Activated naive CD4-positive, alpha-beta T cell treated with anti-CD3 and anti-CD28 coated beads, Interleukin-2, amount 50 U/mL, for 24 hours (primary cell): ENCODE measurements around the gene CXCL1.

Source experiments
- H3K27ac Mint-ChIP-seq: one replicate; pipeline ENCODE4 v1.8.0; 2021; ENCODE audit warnings: mild to moderate bottlenecking, mixed read lengths
- H3K27me3 Mint-ChIP-seq: one replicate; pipeline ENCODE4 v1.8.0; 2021; ENCODE audit warnings: mixed read lengths
- H3K36me3 Mint-ChIP-seq: one replicate; pipeline ENCODE4 v1.8.0; 2021; ENCODE audit warnings: mixed read lengths
- H3K4me1 Mint-ChIP-seq: one replicate; pipeline ENCODE4 v1.8.0; 2021; ENCODE audit warnings: mixed read lengths
- H3K4me3 Mint-ChIP-seq: one replicate; pipeline ENCODE4 v1.8.0; 2021; ENCODE audit warnings: mild to moderate bottlenecking, mixed read lengths
- H3K9me3 Mint-ChIP-seq: one replicate; pipeline ENCODE4 v1.8.0; 2021; ENCODE audit warnings: mixed read lengths

CXCL1 gene

DNA sequence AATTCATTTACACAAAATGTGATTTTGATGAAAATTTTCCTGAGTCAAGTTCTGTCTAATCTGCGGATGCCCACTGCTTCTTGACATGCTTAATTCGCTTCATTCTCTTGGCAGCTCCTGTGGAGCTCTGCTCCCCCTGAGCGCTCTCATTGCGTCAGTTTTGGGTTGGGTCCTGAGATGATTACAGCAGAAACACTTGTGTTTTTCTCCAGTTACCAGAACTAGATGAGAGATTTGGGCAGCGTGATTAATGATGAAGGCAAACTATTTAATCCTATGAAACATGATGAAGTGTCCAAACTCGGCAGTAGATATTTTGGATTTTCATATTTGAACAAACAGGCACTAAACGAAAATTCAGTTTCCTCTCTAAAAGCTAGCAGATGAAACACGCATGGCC lies 4.2 kb upstream of the CXCL1 start:
- no peaks in the 10 kb centered on the region for H3K9me3 Mint-ChIP-seq
- no peak overlapping the region for H3K4me3 Mint-ChIP-seq

GRCh38 chr4:73865431-73866096 lies 3.6 kb upstream of the CXCL1 start:
- H3K27ac Mint-ChIP-seq, result no peak overlapping the region
- no peaks in the 10 kb centered on the region for H3K36me3 Mint-ChIP-seq
- peaks cover 14% of the 10 kb centered on the region for H3K27me3 Mint-ChIP-seq
- H3K4me1 Mint-ChIP-seq, result no peaks in the 10 kb centered on the region
- H3K9me3 Mint-ChIP-seq, result no peaks in the 10 kb centered on the region
- no peak overlapping the region for H3K4me3 Mint-ChIP-seq

More for the DNA sequence above, 4.2 kb upstream of the CXCL1 start:
- Mint-ChIP-seq H3K27ac (no peak overlapping the region), H3K27me3 (peaks cover 14% of the 10 kb centered on the region), H3K4me1 (no peaks in the 10 kb centered on the region), H3K36me3 (no peaks in the 10 kb centered on the region)

DNA sequence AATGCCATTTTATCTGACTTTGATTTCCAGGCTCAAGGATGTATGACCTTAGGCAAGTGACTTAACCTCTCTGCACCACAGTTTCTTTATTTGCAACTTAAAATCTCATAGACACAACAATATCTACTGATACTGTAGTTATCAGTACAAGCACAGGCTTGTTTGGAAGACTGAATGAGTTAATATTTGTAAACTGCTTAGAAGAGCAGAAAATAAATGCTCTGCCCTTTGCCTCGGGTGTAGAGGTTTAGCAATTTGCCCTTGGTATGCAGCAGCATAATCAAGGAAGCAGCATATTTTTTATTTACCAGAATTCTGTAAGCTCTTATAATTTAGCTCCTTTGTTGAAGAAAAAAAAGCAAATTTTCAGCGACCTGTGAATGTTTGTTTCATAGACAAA lies 2.9 kb upstream of the CXCL1 start:
- H3K4me1 Mint-ChIP-seq, result no peaks in the 10 kb centered on the region
- H3K27ac Mint-ChIP-seq, result no peak overlapping the region
- no peaks in the 10 kb centered on the region for H3K9me3 Mint-ChIP-seq
- peaks cover 16% of the 10 kb centered on the region for H3K27me3 Mint-ChIP-seq
- H3K36me3 Mint-ChIP-seq, result no peaks in the 10 kb centered on the region
- H3K4me3 Mint-ChIP-seq, result no peak overlapping the region

DNA sequence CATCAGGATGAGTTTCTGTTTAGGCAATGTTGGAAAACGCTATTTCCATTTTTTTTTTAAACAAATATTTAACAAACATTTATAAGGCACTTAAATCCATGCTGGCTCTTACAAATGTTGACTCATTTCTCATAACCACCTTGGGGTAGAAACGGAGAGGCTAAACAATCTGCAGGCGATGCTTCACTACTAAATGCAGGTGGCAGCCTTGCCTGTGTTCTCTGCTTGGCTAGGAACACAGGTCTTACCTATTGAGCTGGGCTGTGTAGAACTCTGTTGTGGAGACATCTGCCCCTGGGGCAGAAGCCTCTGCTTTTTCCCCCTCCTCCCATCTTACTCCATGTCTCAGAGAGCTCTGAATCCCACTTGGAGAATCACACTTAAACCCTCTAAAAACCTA lies 1.4 kb upstream of the CXCL1 start:
- Mint-ChIP-seq H3K27me3 (peaks cover 13% of the 10 kb centered on the region), H3K4me3 (no peak overlapping the region), H3K36me3 (no peaks in the 10 kb centered on the region), H3K4me1 (no peaks in the 10 kb centered on the region), H3K9me3 (no peaks in the 10 kb centered on the region), H3K27ac (no peak overlapping the region)

DNA sequence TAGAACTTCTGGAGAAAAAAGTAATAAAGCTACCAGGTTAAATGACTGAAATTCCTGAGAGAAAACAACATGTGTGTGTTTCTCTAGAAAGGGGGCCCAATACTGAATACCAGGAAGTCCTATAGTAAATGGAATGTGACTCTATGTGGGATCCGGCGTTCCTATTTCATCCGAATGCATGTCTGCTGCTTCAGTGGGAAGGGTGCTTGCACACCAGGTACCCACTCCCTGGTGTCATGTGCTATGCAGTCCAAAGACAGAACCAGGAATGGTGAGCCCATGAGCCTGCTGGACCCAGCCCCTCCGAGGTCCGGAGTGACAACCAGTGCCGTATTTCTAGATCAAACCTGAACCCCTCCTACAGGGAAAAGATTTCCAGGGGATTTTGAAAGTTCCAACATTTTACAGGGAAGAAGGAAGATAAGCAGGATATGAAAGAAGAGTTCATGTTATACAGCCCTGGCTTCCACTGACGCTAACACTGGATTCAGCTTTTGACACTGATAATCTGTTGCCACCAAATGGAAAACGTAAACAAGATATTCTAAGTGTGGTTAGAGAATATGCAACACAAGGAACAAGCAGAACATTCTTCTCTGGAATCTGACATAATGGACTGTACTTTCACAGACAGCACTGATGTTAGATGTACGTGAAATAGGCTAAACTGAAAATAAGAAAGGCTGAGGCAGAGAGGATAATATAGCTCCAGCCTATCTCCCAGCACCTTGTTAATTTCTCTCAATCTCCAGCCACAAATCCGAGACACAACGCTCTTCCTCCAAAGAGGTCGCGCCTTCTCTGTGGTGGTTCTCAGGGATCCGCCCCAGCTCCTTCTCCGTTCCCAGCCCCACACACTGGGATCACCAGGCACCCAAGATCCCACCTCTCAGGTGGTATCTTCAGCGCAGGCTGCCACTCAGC lies 725 bp upstream of the CXCL1 start:
- no peaks in the 10 kb centered on the region for H3K4me1 Mint-ChIP-seq
- no peaks in the 10 kb centered on the region for H3K9me3 Mint-ChIP-seq
- no peak overlapping the region for H3K27ac Mint-ChIP-seq
- H3K4me3 Mint-ChIP-seq, result no peak overlapping the region
- H3K27me3 Mint-ChIP-seq, result peaks cover 12% of the 10 kb centered on the region
- no peaks in the 10 kb centered on the region for H3K36me3 Mint-ChIP-seq

DNA sequence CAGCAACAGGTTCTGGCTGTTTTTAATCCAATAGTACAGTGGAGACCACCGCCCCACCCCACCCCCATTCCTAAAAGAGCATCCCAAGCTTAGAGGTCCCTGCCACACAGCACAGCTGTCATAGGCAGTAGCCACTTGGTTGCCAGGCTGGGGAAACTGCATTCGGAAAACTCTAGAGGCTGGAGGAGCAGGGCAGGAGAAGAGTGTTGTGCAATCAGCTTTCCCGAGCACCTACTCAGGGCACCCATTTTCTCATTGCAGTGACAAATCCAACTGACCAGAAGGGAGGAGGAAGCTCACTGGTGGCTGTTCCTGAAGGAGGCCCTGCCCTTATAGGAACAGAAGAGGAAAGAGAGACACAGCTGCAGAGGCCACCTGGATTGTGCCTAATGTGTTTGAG lies 1.1 kb downstream of the CXCL1 start:
- Mint-ChIP-seq H3K9me3 (no peaks in the 10 kb centered on the region), H3K27me3 (peaks cover 12% of the 10 kb centered on the region), H3K4me1 (no peaks in the 10 kb centered on the region), H3K36me3 (no peaks in the 10 kb centered on the region), H3K4me3 (no peak overlapping the region), H3K27ac (no peak overlapping the region)

DNA sequence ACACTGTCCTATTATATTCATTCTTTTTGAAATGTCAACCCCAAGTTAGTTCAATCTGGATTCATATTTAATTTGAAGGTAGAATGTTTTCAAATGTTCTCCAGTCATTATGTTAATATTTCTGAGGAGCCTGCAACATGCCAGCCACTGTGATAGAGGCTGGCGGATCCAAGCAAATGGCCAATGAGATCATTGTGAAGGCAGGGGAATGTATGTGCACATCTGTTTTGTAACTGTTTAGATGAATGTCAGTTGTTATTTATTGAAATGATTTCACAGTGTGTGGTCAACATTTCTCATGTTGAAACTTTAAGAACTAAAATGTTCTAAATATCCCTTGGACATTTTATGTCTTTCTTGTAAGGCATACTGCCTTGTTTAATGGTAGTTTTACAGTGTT lies 1.6 kb downstream of the CXCL1 start:
- no peak overlapping the region for H3K4me3 Mint-ChIP-seq
- H3K27ac Mint-ChIP-seq, result no peak overlapping the region
- no peaks in the 10 kb centered on the region for H3K36me3 Mint-ChIP-seq
- H3K4me1 Mint-ChIP-seq, result no peaks in the 10 kb centered on the region
- no peaks in the 10 kb centered on the region for H3K9me3 Mint-ChIP-seq
- H3K27me3 Mint-ChIP-seq, result peaks cover 10% of the 10 kb centered on the region

DNA sequence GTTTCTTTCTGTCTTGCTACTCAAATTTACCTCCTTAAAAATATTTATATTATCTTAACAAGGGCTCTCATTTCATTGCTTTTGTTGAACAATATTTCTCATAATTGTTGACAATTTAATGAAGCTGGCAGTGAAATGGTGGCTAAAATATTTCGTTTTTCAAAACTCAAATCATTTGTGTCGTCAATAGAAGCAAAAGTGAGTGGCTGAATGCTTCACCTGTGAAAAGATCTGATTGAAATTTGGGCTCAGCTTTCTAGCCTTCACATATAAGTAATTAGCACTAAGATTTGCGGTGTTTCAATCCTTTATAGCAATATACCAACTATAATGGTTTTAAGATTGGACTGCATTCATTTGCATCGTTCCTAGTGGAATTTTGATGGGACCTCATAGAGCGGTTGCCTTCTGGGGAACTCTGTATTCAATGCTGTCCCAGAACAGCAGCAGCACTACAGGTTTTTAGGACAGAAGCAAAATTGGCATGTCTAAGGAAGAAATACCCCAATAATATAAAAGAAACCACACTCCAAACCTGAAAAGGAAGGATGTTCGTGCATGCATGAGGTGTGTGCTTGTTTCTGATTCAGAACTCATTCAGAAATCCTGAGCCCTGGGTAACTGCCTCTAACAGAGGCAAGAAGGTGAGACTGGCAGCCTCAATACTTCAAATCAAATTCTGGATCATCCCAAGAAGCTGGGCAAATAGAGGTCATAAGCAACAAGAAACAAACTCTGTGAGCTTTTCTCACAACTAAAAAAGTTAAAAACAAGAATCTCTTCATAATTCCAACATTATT lies 2.5 kb downstream of the CXCL1 start:
- Mint-ChIP-seq H3K9me3 (no peaks in the 10 kb centered on the region), H3K4me3 (no peak overlapping the region), H3K4me1 (no peaks in the 10 kb centered on the region), H3K36me3 (no peaks in the 10 kb centered on the region), H3K27me3 (peaks cover 10% of the 10 kb centered on the region), H3K27ac (no peak overlapping the region)

DNA sequence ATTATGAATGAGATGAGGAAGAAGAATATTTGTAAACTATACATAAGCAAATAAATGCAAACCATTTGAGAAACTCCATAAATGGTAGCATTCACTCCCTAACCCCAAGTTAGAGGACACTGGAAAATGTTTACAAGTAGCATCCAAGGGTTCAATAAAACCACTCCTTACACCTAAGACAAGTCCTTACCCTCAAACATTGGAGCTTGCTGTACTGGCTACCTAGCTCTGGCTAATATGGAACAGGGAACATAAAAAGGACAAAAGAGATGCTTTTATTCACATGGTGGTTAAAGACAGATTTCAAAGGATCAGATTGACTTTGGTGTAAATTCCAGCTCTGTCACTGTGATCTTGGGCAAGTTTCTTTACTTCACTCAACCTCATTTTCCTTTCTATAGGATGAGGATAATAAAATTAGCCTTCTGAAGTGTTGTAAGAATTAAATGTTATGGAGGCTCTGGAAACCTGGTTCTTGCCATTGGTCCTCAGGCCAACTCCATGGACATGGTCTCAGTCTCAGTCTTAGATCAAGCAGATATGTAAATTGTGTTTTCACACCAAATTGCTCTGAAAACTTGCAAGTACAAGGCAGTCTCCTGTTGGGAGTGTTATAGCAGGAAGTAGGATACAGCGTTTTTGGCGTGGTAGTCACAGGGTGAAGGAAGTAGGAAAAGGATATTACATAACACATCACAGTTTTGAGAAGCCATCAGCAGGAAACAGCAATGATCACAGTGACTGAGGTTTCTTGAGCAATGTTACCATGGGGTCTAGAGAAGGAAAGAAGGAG lies 3.3 kb downstream of the CXCL1 start:
- Mint-ChIP-seq H3K9me3 (no peaks in the 10 kb centered on the region), H3K27me3 (peaks cover 10% of the 10 kb centered on the region), H3K4me1 (no peaks in the 10 kb centered on the region), H3K36me3 (no peaks in the 10 kb centered on the region), H3K4me3 (no peak overlapping the region), H3K27ac (no peak overlapping the region)

DNA sequence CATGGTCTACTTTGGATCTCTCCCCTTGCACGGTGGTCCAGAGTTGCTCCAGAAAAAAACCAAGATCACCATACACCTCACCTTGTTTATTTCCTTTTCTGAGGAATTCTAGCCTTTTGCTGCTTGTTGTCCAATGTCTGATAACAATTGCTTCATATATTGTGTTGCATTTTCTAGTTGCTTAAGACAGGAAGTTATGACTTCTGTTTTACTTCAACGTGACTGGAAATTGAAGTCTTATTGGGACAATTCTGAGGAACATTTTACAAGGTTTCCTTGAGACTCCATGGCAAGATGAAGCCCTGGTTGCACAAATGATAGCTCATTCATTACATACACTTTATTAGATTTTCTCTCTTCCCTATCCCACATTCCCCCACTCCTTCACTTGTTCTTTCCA lies 5.2 kb downstream of the CXCL1 start:
- H3K9me3 Mint-ChIP-seq, result no peaks in the 10 kb centered on the region
- no peak overlapping the region for H3K27ac Mint-ChIP-seq
- peaks cover 7% of the 10 kb centered on the region for H3K27me3 Mint-ChIP-seq
- no peaks in the 10 kb centered on the region for H3K36me3 Mint-ChIP-seq
- H3K4me3 Mint-ChIP-seq, result no peak overlapping the region
- H3K4me1 Mint-ChIP-seq, result no peaks in the 10 kb centered on the region

GRCh38 chr4:73875401-73875800 lies 6.2 kb downstream of the CXCL1 start:
- Mint-ChIP-seq H3K4me3 (no peak overlapping the region), H3K4me1 (no peaks in the 10 kb centered on the region), H3K27ac (no peak overlapping the region), H3K9me3 (no peaks in the 10 kb centered on the region), H3K36me3 (no peaks in the 10 kb centered on the region), H3K27me3 (peaks cover 3% of the 10 kb centered on the region)

GRCh38 chr4:73883306-73883705 lies 14.1 kb downstream of the CXCL1 start:
- H3K27ac Mint-ChIP-seq, result no peak overlapping the region
- H3K36me3 Mint-ChIP-seq, result no peaks in the 10 kb centered on the region
- peaks cover 1% of the 10 kb centered on the region for H3K27me3 Mint-ChIP-seq
- H3K4me3 Mint-ChIP-seq, result no peak overlapping the region
- no peaks in the 10 kb centered on the region for H3K4me1 Mint-ChIP-seq
- no peaks in the 10 kb centered on the region for H3K9me3 Mint-ChIP-seq

- H3K9me3 Mint-ChIP-seq, result no peaks in the 10 kb centered on the region
- no peak overlapping the region for H3K27ac Mint-ChIP-seq
- no peak overlapping the region for H3K4me3 Mint-ChIP-seq
- no peaks in the 10 kb centered on the region for H3K4me1 Mint-ChIP-seq
- no peaks in the 10 kb centered on the region for H3K27me3 Mint-ChIP-seq
- H3K36me3 Mint-ChIP-seq, result no peaks in the 10 kb centered on the region
Observed at GRCh38 chr4:73885574-73886267, 16.5 kb downstream of the CXCL1 start.

DNA sequence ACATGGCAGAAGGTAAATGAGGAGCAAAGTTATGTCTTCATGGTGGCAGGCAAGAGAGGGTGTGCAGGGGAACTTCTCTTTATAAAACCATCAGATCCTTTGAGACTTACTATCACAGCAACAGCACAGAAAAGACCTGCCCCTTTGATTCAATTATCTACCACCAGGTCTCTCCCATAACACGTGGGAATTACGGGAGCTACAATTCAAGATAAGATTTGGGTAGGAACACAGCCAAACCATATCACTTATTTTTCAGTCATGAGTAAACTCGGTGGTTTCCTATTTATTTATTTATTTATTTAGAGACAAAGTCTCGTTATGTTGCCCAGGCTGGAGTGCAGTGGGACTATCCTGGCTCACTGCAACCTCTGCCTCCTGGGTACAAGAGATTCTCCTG lies 22.1 kb downstream of the CXCL1 start:
- H3K4me3 Mint-ChIP-seq, result no peak overlapping the region
- no peaks in the 10 kb centered on the region for H3K9me3 Mint-ChIP-seq
- H3K27ac Mint-ChIP-seq, result no peak overlapping the region
- H3K36me3 Mint-ChIP-seq, result no peaks in the 10 kb centered on the region
- H3K4me1 Mint-ChIP-seq, result no peaks in the 10 kb centered on the region
- H3K27me3 Mint-ChIP-seq, result no peaks in the 10 kb centered on the region
